ENCODE measurements around the gene CRACR2A.

Gene CRACR2A

GRCh38 chr12:3644104-3644503 is 108.8 kb downstream of the CRACR2A start:
- H3K9me3 ChIP-seq (ENCODE audit: insufficient read depth, low read length), result no peaks in the 10 kb centered on the region
- no peak overlapping the region for H3K9ac ChIP-seq (ENCODE audit: low read length)
- H3K4me1 ChIP-seq (ENCODE audit: low read length), result no peaks in the 10 kb centered on the region
- no peaks in the 10 kb centered on the region for H3K79me2 ChIP-seq (ENCODE audit: low read length)
- H3K27me3 ChIP-seq (ENCODE audit: low read depth, low read length), result no peaks in the 10 kb centered on the region
- no peak overlapping the region for H3K4me2 ChIP-seq (ENCODE audit: low read length)
- H3K4me3 ChIP-seq (ENCODE audit: low read length), result no peak overlapping the region
- H3K36me3 ChIP-seq (replicated peaks; ENCODE audit: low read depth, low read length), result no peaks in the 10 kb centered on the region
- no peaks in the 10 kb centered on the region for H4K20me1 ChIP-seq (ENCODE audit: insufficient read depth, low read length)
- no peak overlapping the region for H2AFZ ChIP-seq (ENCODE audit: low read depth, low read length)
- H3K27ac ChIP-seq (ENCODE audit: low read length), result no peak overlapping the region
- TF ChIP-seq CTCF (IDR thresholded peaks at IDR 0.05; ENCODE audit: low read depth, low read length), result no peak
- TF ChIP-seq EZH2phosphoT487 (IDR thresholded peaks at IDR 0.05; ENCODE audit: low read depth), result no peak

- no peak for TF ChIP-seq CTCF (IDR thresholded peaks at IDR 0.05; ENCODE audit: low read depth, low read length)
- no peak for TF ChIP-seq EZH2phosphoT487 (IDR thresholded peaks at IDR 0.05; ENCODE audit: low read depth)
- Histone ChIP-seq H4K20me1 (ENCODE audit: insufficient read depth, low read length) (no peaks in the 10 kb centered on the region), H3K9me3 (ENCODE audit: insufficient read depth, low read length) (no peaks in the 10 kb centered on the region), H3K27me3 (ENCODE audit: low read depth, low read length) (no peaks in the 10 kb centered on the region), H3K9ac (ENCODE audit: low read length) (no peak overlapping the region), H3K4me2 (ENCODE audit: low read length) (no peak overlapping the region), H3K27ac (ENCODE audit: low read length) (no peak overlapping the region), H2AFZ (ENCODE audit: low read depth, low read length) (no peak overlapping the region), H3K4me1 (ENCODE audit: low read length) (no peaks in the 10 kb centered on the region), H3K79me2 (ENCODE audit: low read length) (no peaks in the 10 kb centered on the region), H3K4me3 (ENCODE audit: low read length) (no peak overlapping the region), H3K36me3 (replicated peaks; ENCODE audit: low read depth, low read length) (peaks cover 1% of the 10 kb centered on the region)
These were observed 111.4 kb downstream of the CRACR2A start for GRCh38 chr12:3641428-3642018.

DNA sequence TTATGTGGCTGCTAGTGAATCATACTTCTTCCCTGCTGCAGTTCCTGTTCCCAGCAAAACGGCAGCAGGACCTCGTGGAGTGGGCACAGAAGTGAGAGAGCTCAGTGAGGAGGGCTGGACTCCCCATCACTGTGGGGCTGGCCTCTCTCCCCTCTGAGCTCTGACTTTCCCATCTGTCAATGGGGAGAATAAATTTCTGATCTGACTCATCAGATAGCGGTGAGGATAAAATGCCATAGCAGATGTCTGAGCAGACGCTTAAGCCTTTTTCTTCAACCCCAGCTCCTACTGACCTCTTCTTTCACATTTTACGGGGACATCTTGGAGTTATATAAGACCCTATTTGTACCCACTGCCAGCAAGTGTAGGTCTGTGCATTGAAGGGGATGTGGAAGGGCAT is 116.6 kb downstream of the CRACR2A start:
- no peak overlapping the region for H3K27ac ChIP-seq (ENCODE audit: low read length)
- H3K36me3 ChIP-seq (replicated peaks; ENCODE audit: low read depth, low read length), result peaks cover 9% of the 10 kb centered on the region
- H3K27me3 ChIP-seq (ENCODE audit: low read depth, low read length), result no peaks in the 10 kb centered on the region
- TF ChIP-seq EZH2phosphoT487 (IDR thresholded peaks at IDR 0.05; ENCODE audit: low read depth), result no peak
- no peak for TF ChIP-seq CTCF (IDR thresholded peaks at IDR 0.05; ENCODE audit: low read depth, low read length)
- no peaks in the 10 kb centered on the region for H3K79me2 ChIP-seq (ENCODE audit: low read length)
- no peaks in the 10 kb centered on the region for H3K9me3 ChIP-seq (ENCODE audit: insufficient read depth, low read length)
- no peak overlapping the region for H3K9ac ChIP-seq (ENCODE audit: low read length)
- no peak overlapping the region for H3K4me2 ChIP-seq (ENCODE audit: low read length)
- no peaks in the 10 kb centered on the region for H3K4me1 ChIP-seq (ENCODE audit: low read length)
- no peak overlapping the region for H3K4me3 ChIP-seq (ENCODE audit: low read length)
- H4K20me1 ChIP-seq (ENCODE audit: insufficient read depth, low read length), result no peaks in the 10 kb centered on the region
- H2AFZ ChIP-seq (ENCODE audit: low read depth, low read length), result no peak overlapping the region

DNA sequence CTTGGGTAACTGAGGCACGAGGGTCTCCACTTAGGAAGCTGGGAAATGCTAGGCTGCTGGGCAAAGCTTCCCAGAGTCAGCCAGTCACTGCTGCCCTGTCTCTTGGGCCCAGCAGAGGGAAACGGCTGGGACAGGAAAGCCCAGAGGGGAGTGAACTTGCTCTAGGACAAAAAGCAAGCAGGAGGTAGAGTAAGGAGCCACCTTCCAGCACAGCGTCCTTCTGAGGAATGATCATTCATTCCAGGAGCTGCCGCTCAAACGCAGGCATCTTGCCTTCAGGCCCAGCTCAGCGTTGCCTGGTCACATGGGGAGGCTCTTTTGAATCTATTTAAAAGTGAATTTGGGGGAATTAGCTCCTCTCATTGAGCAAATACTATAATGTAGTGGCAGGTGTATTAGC is 118.6 kb downstream of the CRACR2A start:
- no peak overlapping the region for H3K9ac ChIP-seq (ENCODE audit: low read length)
- H4K20me1 ChIP-seq (ENCODE audit: insufficient read depth, low read length), result no peaks in the 10 kb centered on the region
- no peak overlapping the region for H3K27ac ChIP-seq (ENCODE audit: low read length)
- H3K9me3 ChIP-seq (ENCODE audit: insufficient read depth, low read length), result no peaks in the 10 kb centered on the region
- H3K4me3 ChIP-seq (ENCODE audit: low read length), result no peak overlapping the region
- H2AFZ ChIP-seq (ENCODE audit: low read depth, low read length), result no peak overlapping the region
- H3K4me2 ChIP-seq (ENCODE audit: low read length), result no peak overlapping the region
- peaks cover 9% of the 10 kb centered on the region for H3K36me3 ChIP-seq (replicated peaks; ENCODE audit: low read depth, low read length)
- no peaks in the 10 kb centered on the region for H3K27me3 ChIP-seq (ENCODE audit: low read depth, low read length)
- no peak for TF ChIP-seq EZH2phosphoT487 (IDR thresholded peaks at IDR 0.05; ENCODE audit: low read depth)
- TF ChIP-seq CTCF (IDR thresholded peaks at IDR 0.05; ENCODE audit: low read depth, low read length), result no peak
- no peaks in the 10 kb centered on the region for H3K79me2 ChIP-seq (ENCODE audit: low read length)
- no peaks in the 10 kb centered on the region for H3K4me1 ChIP-seq (ENCODE audit: low read length)
